Amniotic epithelial cell (primary cell): Measurements from ENCODE around the gene VKORC1L1.
"Not testable (repeated sequence)": the region's sequence is repeated elsewhere in the genome, so short reads cannot be mapped to it uniquely, and the experiment has no call there.

ENCODE experiments used
- DNase-seq: peaks from one replicate; pipeline ENCODE4 v3.0.0-alpha.2; 2010; ENCODE audit warnings: low read depth

Gene VKORC1L1

DNA sequence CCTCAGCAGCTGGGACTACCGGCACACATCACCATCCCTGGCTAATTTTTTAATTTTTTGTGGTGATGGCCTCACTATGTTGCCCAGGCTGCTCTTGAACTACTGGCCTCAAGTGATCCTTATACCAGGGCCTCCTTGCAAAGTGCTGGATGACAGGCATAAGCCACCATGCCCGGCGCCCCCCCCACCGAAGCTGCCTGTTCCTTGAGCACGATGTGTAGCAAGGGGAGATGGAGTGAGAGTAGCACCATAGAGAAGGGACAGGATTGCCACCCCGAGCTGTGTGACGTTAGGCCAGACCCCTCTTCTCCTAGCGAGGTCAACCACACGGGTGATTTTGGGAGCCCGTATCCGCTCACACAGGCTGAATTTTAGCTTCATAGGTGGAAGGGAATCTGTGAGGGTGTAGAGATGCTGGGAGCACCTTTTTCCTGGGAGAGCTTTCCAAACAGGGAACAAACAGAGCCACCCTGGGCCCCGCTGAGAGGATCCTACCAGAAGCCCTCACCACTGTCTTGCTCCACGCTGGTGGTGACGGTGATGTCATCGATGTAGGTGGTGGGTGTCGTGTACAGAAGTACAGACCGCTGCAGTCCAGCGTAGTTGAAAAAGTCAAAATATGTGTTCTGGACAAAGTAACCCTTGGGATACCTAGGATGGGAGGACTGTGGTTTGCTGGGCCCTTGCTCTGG is 106.2 kb downstream of the VKORC1L1 start:
- DNase-seq: no peak

DNA sequence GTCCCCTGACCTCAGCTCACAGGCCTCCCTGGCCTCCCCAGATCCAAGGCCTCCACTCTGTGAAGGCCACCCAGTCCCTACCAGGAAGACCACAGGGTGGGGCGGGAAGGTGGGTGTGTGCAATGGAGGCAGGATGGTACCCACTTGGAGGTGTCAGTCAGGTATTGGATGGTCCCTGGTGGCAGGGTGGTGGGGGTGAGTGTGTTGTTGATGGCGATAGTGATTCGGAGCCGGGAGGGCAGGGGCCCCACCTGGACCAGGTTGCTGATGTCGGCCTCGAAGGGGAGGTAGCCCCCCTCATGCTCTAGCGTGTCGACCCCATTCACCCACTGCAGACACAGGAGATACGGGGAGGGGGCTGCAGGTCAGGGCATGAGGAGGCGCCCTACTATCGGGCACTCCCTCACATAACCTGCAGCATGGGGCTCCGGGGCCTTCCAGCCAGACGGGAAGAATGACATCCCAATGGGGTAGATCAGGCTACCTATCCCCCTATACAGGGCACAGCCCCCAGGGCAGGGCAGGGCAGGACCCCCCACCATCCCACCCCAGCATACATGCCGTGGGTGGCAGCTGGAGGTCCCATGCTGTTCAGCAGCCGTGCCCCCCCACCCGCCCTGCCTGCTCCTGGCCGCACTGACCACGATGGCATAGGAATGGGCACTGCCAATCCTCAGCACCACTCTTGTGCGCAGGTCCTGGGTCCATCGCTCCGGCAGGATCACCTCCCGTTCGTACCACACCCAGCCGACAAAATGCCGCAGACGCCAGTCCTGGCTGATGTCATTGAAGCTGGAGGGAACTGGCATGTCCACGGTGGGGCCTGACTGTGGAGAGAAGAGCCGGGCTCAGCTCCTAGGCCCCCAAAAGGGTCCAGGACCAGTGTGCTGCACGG is 107.0 kb downstream of the VKORC1L1 start:
- no peak for DNase-seq

DNA sequence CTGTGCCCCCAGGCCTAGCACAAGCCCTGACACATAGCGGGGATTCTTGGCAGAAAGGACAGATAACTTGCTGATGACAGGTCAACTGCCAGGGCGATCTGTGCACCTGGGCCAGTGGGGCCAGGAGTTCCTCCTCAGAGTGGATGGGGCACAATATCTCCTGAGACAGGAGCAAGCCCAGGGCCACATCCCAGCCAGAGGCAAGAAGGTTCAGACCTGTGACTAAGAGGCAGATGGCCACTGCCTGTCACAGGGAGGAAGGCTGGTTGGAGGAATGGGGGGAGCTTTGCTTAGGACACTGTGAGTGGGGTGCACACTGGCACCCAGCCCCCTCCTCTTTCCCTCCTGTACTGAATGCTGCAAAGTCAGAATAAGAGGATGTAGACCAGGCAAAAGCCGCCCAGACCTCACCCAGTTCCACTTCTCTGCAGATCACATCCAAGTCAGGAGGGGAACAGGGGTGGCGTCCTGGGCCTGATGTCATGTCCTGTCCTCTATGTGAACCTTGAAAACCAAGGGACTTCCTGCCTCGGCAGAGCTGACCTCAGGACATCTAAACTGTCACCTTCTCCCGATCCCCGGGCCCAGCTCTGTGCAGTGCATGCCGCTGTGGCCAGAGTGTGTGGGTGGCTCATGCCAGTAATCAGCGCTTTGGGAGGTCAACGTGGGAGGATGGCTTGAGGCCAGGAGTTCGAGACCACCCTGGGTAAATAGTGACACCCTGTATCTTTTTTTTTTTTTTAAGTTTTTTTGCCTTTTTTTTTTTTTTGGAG is 107.8 kb downstream of the VKORC1L1 start:
- no peak for DNase-seq

DNA sequence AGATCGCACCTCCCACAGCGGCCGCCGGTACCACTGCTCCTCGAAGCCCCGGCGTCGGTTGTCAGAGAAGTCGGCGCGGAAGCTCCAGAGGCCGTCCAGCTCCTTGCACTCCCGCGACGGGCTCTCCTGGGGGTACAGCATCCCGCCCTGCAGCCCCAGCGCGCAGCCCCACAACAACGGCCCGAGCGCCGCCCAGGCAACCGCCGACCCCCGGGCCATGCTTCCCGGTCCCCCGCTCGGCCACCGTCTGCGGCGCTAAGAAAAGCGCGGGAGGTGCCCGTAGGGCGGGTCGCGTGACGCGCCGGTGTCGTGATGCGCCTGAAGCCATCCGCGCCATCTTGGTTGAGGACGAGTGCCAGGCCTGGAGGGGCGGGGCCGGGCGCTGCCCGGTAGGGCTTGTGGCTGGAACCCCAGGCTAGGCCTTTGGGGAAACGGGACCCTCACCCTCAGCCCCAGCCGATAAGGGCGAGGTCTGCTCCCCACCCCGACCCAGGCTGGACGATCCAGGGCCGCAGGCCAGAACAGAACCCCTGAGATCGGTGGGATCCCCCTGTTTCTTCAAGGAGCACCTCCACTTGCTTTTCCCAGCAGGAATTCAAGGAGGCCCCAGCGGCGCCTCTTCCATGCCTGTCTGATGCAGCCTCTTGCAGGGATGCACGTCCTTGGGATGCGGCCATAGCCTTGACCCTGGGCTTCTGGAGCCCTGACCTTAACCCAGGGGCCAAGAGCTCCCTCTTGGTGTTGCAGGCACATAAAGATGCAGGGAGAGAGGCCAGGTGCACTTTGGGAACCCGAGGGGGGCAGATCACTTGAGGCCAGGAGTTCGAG is 109.3 kb downstream of the VKORC1L1 start, which contains the start of gene GUSB:
GUSB (minus strand) TSS at position 249 of the 828 bp plus-strand sequence; CDS start at position 219, 30 bp downstream.
- peak; percentile 78 for DNase-seq

DNA sequence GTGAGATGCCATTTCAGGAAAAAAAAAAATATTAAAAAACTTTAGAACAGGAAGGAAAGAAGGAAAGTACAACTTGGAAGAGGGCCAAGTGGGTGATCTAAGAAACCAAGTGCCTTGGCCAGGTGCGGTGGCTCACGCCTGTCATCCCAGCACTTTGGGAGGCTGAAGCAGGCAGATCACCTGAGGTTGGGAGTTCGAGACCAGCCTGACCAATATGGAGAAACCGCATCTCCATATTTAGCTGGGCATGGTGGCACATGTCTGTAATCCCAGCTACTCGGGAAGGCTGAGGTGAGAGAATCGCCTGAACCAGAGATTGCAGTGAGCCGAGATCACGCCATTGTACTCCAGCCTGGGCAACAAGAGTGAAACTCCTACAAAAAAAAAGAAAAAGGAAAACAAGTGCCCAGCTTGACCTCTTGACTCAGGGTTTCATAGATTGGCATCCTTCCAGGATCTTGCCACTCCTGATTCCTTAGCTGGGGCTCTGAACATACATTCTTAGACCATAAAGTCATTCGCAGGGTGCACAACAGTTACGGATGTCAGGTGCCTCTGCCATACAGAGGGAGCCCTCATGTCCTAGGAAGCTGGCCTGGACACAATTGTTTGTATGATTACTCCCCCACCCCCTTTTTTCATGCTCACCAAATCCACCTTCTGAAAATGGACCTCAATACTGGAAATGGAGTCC is 111.2 kb downstream of the VKORC1L1 start:
- DNase-seq: peak; percentile 55

DNA sequence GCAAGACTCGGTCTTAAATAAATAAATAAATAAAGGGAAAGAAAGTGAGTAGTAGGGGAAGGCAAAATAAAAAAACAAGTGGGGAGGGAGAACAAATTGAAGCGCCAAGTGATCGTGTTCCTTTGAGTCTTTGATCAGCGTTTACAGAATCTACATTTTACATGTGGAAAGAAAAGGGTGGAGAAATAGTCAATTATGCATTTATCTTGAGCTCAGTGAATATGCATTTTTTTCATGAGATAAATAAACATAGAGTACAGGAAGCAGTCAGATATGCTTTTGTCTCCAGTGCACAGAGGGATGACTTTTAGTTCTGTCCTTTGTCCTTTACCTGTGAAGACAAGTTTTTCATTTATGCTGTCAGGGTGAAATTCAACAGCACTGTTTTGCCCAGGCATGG is 115.2 kb downstream of the VKORC1L1 start:
- DNase-seq: no peak

DNA sequence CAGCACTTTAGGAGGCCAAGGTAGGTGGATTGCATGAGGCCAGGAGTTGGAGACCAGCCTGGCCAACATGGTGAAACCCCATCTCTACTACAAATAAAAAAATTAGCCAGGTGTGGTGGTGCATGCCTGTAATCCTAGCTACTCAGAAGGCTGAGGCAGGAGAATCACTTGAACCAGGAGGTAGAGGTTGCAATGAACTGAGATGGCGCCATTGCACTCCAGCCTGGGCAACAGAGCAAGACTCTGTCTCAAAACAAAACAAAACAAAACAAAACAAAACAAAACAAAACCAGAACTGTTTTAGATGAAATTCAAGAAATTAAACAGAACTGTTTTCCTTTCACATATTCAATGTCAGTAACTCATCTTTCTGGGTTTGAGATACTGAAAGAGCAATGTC is 115.6 kb downstream of the VKORC1L1 start:
- DNase-seq: not testable (repeated sequence)

DNA sequence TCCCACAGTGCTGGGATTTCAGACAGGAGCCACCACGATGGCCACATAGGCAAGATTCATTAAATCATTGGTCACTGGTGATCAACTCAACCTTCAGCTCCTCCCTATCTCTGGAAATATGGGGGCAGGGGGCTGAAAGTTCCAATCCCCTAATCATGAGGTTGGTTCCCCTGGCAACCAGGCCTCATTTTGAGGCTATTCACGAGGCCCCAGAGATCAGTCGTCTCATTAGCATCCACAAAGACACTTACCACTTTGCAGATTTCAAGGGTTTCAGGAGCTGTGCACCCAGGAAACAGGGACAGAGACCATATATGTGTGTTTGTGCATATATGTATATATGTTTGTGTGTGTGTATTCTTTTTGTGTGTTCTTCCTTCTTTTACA is 116.8 kb downstream of the VKORC1L1 start:
- DNase-seq: no peak

DNA sequence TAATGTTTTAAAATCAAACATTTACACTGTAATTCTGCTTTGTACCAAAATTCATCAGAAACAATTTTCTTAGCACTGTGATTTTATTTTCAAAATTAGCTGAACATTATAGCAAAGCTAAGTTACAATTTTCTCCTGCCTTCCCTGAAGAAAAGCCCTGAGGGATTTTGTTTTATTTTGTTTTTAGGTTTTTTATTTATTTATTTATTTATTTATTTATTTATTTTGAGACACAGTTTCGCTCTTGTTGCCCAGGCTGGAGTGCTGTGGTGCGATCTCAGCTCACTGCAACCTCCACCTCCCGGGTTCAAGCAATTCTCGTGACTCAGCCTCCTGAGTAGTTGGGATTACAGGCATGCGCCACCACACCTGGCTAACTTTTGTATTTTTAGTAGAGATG is 119.0 kb downstream of the VKORC1L1 start:
- DNase-seq: not testable (repeated sequence)

DNA sequence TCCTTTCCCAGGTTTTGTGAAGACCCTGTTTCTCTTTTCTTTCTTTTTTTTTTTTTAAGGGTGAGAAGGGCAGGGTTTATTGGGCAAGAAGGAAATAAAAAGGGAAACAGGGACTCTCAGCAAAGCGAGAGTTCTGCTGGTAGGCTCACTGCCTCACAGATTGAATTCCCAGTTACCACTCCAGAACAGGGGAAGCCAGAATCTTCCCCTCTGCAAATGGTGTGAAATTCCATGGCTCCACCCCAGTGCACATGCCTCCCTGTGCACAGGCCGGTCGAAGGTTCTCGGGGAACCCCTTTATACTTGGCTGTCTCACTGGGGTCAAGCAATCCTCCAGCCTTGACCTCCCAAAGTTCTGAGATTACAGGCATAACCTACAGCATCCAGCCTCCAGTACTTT is 119.7 kb downstream of the VKORC1L1 start:
- no peak for DNase-seq

DNA sequence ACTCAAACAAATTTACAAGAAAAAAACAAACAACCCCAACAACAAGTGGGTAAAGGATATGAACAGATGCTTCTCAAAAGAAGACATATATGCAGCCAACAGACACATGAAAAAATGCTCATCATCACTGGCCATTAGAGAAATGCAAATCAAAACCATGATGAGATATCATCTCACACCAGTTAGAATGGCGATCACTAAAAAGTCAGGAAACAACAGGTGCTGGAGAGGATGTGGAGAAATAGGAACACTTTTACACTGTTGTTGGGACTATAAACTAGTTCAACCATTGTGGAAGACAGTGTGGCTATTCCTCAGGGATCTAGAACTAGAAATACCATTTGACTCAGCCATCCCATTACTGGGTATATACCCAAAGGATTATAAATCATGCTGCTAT is 122.1 kb downstream of the VKORC1L1 start:
- DNase-seq: not testable (repeated sequence)

DNA sequence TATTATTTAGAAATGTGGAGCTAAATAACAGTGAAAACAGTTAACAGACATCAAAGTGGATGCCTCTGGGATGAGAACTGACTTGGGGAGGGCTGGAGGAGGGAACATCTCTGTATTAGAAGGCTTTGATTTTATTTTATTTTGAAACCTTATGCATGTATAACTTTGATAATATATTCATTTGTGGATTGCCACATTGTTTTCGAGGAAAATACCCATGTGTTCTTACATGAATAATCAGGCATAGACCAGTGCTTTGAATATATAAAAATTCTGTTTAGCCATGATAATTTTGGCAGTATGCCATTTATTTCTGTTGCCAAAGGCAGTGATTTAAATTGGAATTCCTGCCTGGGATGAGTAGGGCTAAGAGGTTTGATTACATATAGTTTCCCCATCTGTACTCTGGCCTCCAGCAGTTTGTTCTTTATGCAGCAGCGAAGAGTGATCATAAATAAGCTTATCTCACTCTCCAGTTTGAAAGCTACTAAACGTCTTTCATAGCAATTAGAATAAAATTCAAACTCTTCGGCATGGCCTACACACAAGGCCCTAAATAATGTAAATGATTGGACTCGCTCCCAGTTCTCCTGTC is 128.0 kb downstream of the VKORC1L1 start:
- not testable (repeated sequence) for DNase-seq

DNA sequence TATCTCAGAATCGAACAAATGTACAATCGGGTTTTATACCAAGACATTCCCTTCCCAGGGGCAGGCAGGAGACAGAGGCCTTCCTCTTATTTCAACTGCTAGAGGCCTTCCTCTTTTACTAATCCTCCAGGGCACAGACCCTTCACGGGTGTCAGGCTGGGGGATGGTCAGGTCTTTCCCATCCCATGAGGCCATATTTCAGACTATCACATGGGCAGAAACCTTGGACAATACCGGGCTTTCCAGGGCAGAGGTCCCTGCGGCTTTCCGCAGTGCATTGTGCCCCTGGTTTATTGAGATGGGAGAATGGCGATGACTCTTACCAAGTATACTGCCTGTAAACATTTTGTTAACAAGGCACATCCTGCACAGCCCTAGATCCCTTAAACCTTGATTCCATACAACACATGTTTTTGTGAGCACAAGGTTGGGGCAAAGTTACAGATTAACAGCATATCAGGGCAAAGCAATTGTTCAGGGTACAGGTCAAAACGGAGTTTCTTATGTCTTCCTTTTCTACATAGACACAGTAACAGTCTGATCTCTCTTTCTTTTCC is 132.3 kb downstream of the VKORC1L1 start:
- DNase-seq: not testable (repeated sequence)

DNA sequence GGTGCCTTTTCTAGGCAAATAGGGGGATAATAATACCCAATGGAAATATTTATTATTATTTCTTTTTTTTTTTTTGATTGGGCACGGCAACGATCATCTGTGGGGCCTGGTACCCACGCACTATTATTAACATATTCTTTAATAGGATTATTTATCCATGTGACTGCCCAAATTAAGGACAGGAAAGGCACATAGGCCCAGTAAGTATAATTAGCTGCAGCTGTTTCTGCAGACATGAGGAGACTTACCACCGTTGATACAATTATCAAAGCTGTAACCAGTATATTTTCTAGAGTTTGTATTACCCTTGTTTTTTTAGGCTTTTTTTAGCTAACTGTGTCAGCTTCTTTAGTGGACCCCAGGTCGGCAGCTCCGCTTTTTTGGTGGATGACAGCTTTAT is 134.4 kb downstream of the VKORC1L1 start:
- DNase-seq: no peak
